ENCODE measurements around the gene C18orf32. TPM values are rescaled to one million over a fixed set of nuclear protein-coding genes. Genes with fewer than 3 reads are reported as not detected.

The C18orf32 gene
- total RNA-seq, 6 donors from 2014 or later: 17.8 to 68.8 (median 56.5) TPM

GRCh38 chr18:49441338-49441938, 45.6 kb downstream of the C18orf32 start:
- no peaks in the 10 kb centered on the region for H3K36me3 ChIP-seq

GRCh38 chr18:49435170-49435569, 51.9 kb downstream of the C18orf32 start:
- H3K27me3 ChIP-seq: no peaks in the 10 kb centered on the region
- no peaks in the 10 kb centered on the region for H3K4me1 ChIP-seq
- ATAC-seq (ENCODE audit: low FRiP score in 2 of 2) (no peak), DNase-seq (no peak)
- H3K27ac ChIP-seq: no peak overlapping the region
- H3K36me3 ChIP-seq: peaks cover 0 to under 1% (median 0%) of the 10 kb centered on the region in 4 donors
- no peak for TF ChIP-seq CTCF (IDR thresholded peaks at IDR 0.05)
- no peak for TF ChIP-seq POLR2A (IDR thresholded peaks at IDR 0.05)
- TF ChIP-seq EP300 (IDR thresholded peaks at IDR 0.05): no peak
- TF ChIP-seq POLR2AphosphoS5 (IDR thresholded peaks at IDR 0.05): no peak
- no peak overlapping the region for H3K4me3 ChIP-seq
- WGBS, 2 donors: 92 to 93% methylated on average over 1 of the region's 1 CpG
- no peaks in the 10 kb centered on the region for H3K9me3 ChIP-seq

More at GRCh38 chr18:49441338-49441938, 45.6 kb downstream of the C18orf32 start:
- Histone ChIP-seq H3K27ac (no peak overlapping the region), H3K4me1 (no peaks in the 10 kb centered on the region), H3K4me3 (no peak overlapping the region), H3K9me3 (no peaks in the 10 kb centered on the region), H3K27me3 (no peaks in the 10 kb centered on the region)
- DNase-seq (no peak), ATAC-seq (ENCODE audit: low FRiP score in 2 of 2) (no peak)
- no peak for TF ChIP-seq CTCF (IDR thresholded peaks at IDR 0.05)
- no peak for TF ChIP-seq POLR2AphosphoS5 (IDR thresholded peaks at IDR 0.05)
- no peak for TF ChIP-seq POLR2A (IDR thresholded peaks at IDR 0.05)
- no peak for TF ChIP-seq EP300 (IDR thresholded peaks at IDR 0.05)
- WGBS, 2 donors: 94 to 96% methylated on average over 7 of the region's 7 CpGs

GRCh38 chr18:49432602-49433001, 54.4 kb downstream of the C18orf32 start:
- TF ChIP-seq EP300 (IDR thresholded peaks at IDR 0.05): no peak
- TF ChIP-seq POLR2A (IDR thresholded peaks at IDR 0.05): no peak
- ATAC-seq (ENCODE audit: low FRiP score in 2 of 2) (no peak), DNase-seq (no peak)
- Histone ChIP-seq H3K4me1 (no peaks in the 10 kb centered on the region), H3K4me3 (no peak overlapping the region), H3K36me3 (peaks cover 0 to 18% (median 3%) of the 10 kb centered on the region in 4 donors), H3K27ac (no peak overlapping the region), H3K9me3 (no peaks in the 10 kb centered on the region), H3K27me3 (no peaks in the 10 kb centered on the region)
- 98 to 100% methylated on average over 2 of the region's 2 CpGs for WGBS, 2 donors

GRCh38 chr18:49431165-49431962, 55.7 kb downstream of the C18orf32 start:
- Histone ChIP-seq H3K9me3 (no peaks in the 10 kb centered on the region), H3K36me3 (peaks cover 0 to 18% (median 3%) of the 10 kb centered on the region in 4 donors), H3K4me3 (no peak overlapping the region), H3K4me1 (no peaks in the 10 kb centered on the region), H3K27me3 (no peaks in the 10 kb centered on the region), H3K27ac (no peak overlapping the region)
- TF ChIP-seq POLR2AphosphoS5 (IDR thresholded peaks at IDR 0.05) (no peak), EP300 (IDR thresholded peaks at IDR 0.05) (no peak), POLR2A (IDR thresholded peaks at IDR 0.05) (no peak), CTCF (IDR thresholded peaks at IDR 0.05) (no peak)
- ATAC-seq (ENCODE audit: low FRiP score in 2 of 2): no peak
- no peak for DNase-seq
- WGBS, 2 donors: 94 to 96% methylated on average over 5 to 6 of the region's 6 CpGs

Small RNA genes lying within 50 kb of the gene (small RNA-seq; reads per million reads assigned to genes)
- gene SNORD58A: 0 reads per million in 4 donors
- 0 reads per million in 4 donors for gene SNORD58C

Other genes starting within 250 kb of the C18orf32 start
- 100 to 1,000 TPM in 1 of 6 donors, 10 to 100 TPM in 5; 34.9 to 113 (median 46.9) TPM for gene DYM, start 26.6 kb downstream of the C18orf32 start, total RNA-seq
- gene RPL17, start 5.2 kb upstream of the C18orf32 start, total RNA-seq: 1,000 to 10,000 TPM in 4 of 6 donors, 100 to 1,000 TPM in 2; 489 to 1,445 (median 1,064) TPM
- gene LIPG, start 74.8 kb upstream of the C18orf32 start, total RNA-seq: 10 to 100 TPM in 1 of 6 donors, 1 to 10 TPM in 5; 1.9 to 12.2 (median 4.5) TPM

All from upper lobe of left lung (tissue), 6 donors.